Measurements from ENCODE around the gene PJA2.
"Not testable (repeated sequence)": the region's sequence is repeated elsewhere in the genome, so short reads cannot be mapped to it uniquely, and the experiment has no call there.

The PJA2 gene

GRCh38 chr5:109310315-109310714 lies 99.5 kb downstream of the PJA2 start:
- in situ Hi-C loops (cut with MboI; ENCODE audit: low sequenced_read_pairs) = no loop called here

GRCh38 chr5:109309326-109310063 lies 100.3 kb downstream of the PJA2 start:
- in situ Hi-C loops (cut with MboI; ENCODE audit: low sequenced_read_pairs) = no loop called here

GRCh38 chr5:109307951-109308350 lies 101.8 kb downstream of the PJA2 start:
- in situ Hi-C loops (cut with MboI; ENCODE audit: low sequenced_read_pairs) = no loop called here

GRCh38 chr5:109307456-109307855 lies 102.3 kb downstream of the PJA2 start:
- in situ Hi-C loops (cut with MboI; ENCODE audit: low sequenced_read_pairs) = no loop called here

GRCh38 chr5:109305352-109305751 lies 104.4 kb downstream of the PJA2 start:
- in situ Hi-C loops (cut with MboI; ENCODE audit: low sequenced_read_pairs) = no loop called here

- in situ Hi-C loops (cut with MboI; ENCODE audit: low sequenced_read_pairs) = no loop called here
These were observed 105.5 kb downstream of the PJA2 start for GRCh38 chr5:109304309-109304708.

- in situ Hi-C loops (cut with MboI; ENCODE audit: low sequenced_read_pairs) = no loop called here
These were observed 109.4 kb downstream of the PJA2 start for GRCh38 chr5:109300367-109300766.

- in situ Hi-C loops (cut with MboI; ENCODE audit: low sequenced_read_pairs) = no loop called here
These were observed 110.2 kb downstream of the PJA2 start for GRCh38 chr5:109299557-109299956.

- in situ Hi-C loops (cut with MboI; ENCODE audit: low sequenced_read_pairs) = no loop called here
These were observed 111.0 kb downstream of the PJA2 start for GRCh38 chr5:109298794-109299193.

GRCh38 chr5:109297900-109298299 lies 111.9 kb downstream of the PJA2 start:
- in situ Hi-C loops (cut with MboI; ENCODE audit: low sequenced_read_pairs) = no loop called here

GRCh38 chr5:109291090-109291489 lies 118.7 kb downstream of the PJA2 start:
- in situ Hi-C loops (cut with MboI; ENCODE audit: low sequenced_read_pairs) = no loop called here

- in situ Hi-C loops (cut with MboI; ENCODE audit: low sequenced_read_pairs) = no loop called here
These were observed 119.5 kb downstream of the PJA2 start for GRCh38 chr5:109290231-109290630.

GRCh38 chr5:109286628-109287027 lies 123.1 kb downstream of the PJA2 start:
- in situ Hi-C loops (cut with MboI; ENCODE audit: low sequenced_read_pairs) = not testable (repeated sequence)
